Liver (tissue), 9 donors: ENCODE measurements around the gene CCDC144A. TPM values are rescaled to one million over a fixed set of nuclear protein-coding genes. Genes with fewer than 3 reads are reported as not detected.

ENCODE experiments used
- DNase-seq: peaks from one replicate; pipeline ENCODE4 v3.0.0-alpha.2; 2017; ENCODE audit warnings: low spot score
- H3K27ac ChIP-seq, 2 donors: one replicate each; pipeline ENCODE4 v1.7.0; 2013; ENCODE audit warnings: inconsistent platforms in 2 of 2, low read length in 2 of 2, control low read depth in 1 of 2, low read depth in 1 of 2, mild to moderate bottlenecking in 1 of 2
- H3K27me3 ChIP-seq, 4 donors: one replicate each; pipeline versions ENCODE4 v1.6.1 to v1.7.0; 2013; ENCODE audit warnings: low read length in 3 of 4, inconsistent platforms in 1 of 4, mild to moderate bottlenecking in 1 of 4, moderate library complexity in 1 of 4; ENCODE audit not compliant: control insufficient read depth in 4 of 4, insufficient read depth in 4 of 4
- H3K36me3 ChIP-seq, 4 donors: one replicate each; pipeline versions ENCODE4 v1.6.1 to v1.7.0; 2013; ENCODE audit warnings: low read length in 3 of 4, mild to moderate bottlenecking in 3 of 4, low read depth in 1 of 4, moderate library complexity in 1 of 4; ENCODE audit not compliant: control insufficient read depth in 4 of 4, insufficient read depth in 3 of 4
- H3K4me1 ChIP-seq, 4 donors: one replicate each; pipeline versions ENCODE4 v1.6.1 to v1.7.0; 2013; ENCODE audit warnings: low read length in 3 of 4, mild to moderate bottlenecking in 3 of 4, moderate library complexity in 1 of 4; ENCODE audit not compliant: control insufficient read depth in 4 of 4, insufficient read depth in 4 of 4
- H3K4me3 ChIP-seq, 3 donors: one replicate each; pipeline versions ENCODE4 v1.6.1 to v1.7.0; 2013; ENCODE audit warnings: low read length in 3 of 3, control low read depth in 1 of 3, low read depth in 1 of 3, mild to moderate bottlenecking in 1 of 3
- H3K9ac ChIP-seq, 2 donors: one replicate each; pipeline ENCODE4 v1.7.0; 2013; ENCODE audit warnings: low read length in 2 of 2, mild to moderate bottlenecking in 2 of 2, moderate library complexity in 2 of 2, control low read depth in 1 of 2, low read depth in 1 of 2
- H3K9me3 ChIP-seq, 4 donors: one replicate each; pipeline versions ENCODE4 v1.6.1 to v1.7.0; 2013; ENCODE audit warnings: low read length in 3 of 4; ENCODE audit not compliant: control insufficient read depth in 4 of 4
- EGR1 ChIP-seq, 2 donors: IDR thresholded peaks; 2 replicates each; pipeline ENCODE4 v1.6.1; 2016 to 2018; ENCODE audit warnings: antibody characterized with exemption in 2 of 2, low read depth in 2 of 2
- FOXA1 ChIP-seq: IDR thresholded peaks from 2 replicates; pipeline ENCODE4 v1.6.1; 2016; ENCODE audit warnings: antibody characterized with exemption
- FOXA2 ChIP-seq: IDR thresholded peaks from 2 replicates; pipeline ENCODE4 v1.6.1; 2016; ENCODE audit warnings: antibody characterized with exemption
- GABPA ChIP-seq, 2 donors: IDR thresholded peaks in 1 of 2; conservative IDR thresholded peaks in 1 of 2; 2 replicates each; pipeline ENCODE4 v1.6.1; 2016; ENCODE audit warnings: antibody characterized with exemption in 2 of 2, mild to moderate bottlenecking in 1 of 2, moderate library complexity in 1 of 2
- HNF4A ChIP-seq, 2 donors: conservative IDR thresholded peaks; 2 replicates each; pipeline ENCODE4 v1.6.1; 2016; ENCODE audit warnings: antibody characterized with exemption in 2 of 2, mild to moderate bottlenecking in 2 of 2
- HNF4G ChIP-seq: IDR thresholded peaks from 2 replicates; pipeline ENCODE4 v1.6.1; 2016; ENCODE audit warnings: antibody characterized with exemption
- JUND ChIP-seq, 2 donors: IDR thresholded peaks; 2 replicates each; pipeline ENCODE4 v1.6.1; 2016; ENCODE audit warnings: antibody characterized with exemption in 2 of 2
- NR2F2 ChIP-seq: IDR thresholded peaks from 2 replicates; pipeline ENCODE4 v1.6.1; 2016; ENCODE audit warnings: antibody characterized with exemption
- RAD21 ChIP-seq, 2 donors: IDR thresholded peaks; 2 replicates each; pipeline ENCODE4 v1.6.1; 2016; ENCODE audit warnings: antibody characterized with exemption in 2 of 2, mild to moderate bottlenecking in 2 of 2
- RXRA ChIP-seq, 2 donors: IDR thresholded peaks; 2 replicates each; pipeline ENCODE4 v1.6.1; 2017 to 2018; ENCODE audit warnings: antibody characterized with exemption in 2 of 2, mild to moderate bottlenecking in 1 of 2
- SP1 ChIP-seq: IDR thresholded peaks from 2 replicates; pipeline ENCODE4 v1.6.1; 2018; ENCODE audit warnings: antibody characterized with exemption, mild to moderate bottlenecking
- TAF1 ChIP-seq: conservative IDR thresholded peaks from 2 replicates; pipeline ENCODE4 v1.6.1; 2016; ENCODE audit warnings: antibody characterized with exemption, mild to moderate bottlenecking
- YY1 ChIP-seq: IDR thresholded peaks from 2 replicates; pipeline ENCODE4 v1.6.1; 2016; ENCODE audit warnings: antibody characterized with exemption, mild to moderate bottlenecking
- WGBS: extraction: QIAGEN DNeasy Blood & Tissue Kit; methylation state at CpG from one replicate; pipeline ENCODE4 v1.1.7; 2013; 5-methylcytosine and 5-hydroxymethylcytosine counted together
- polyA plus RNA-seq, 2 donors: library from polyadenylated mRNA; stranded (reverse) in 1 of 2; unstranded in 1 of 2; fragments of 200-250 nt in 1 of 2; fragments of >200 nt in 1 of 2; fragmentation: Nextera tagmentation in 1 of 2; extraction: Ambion mirVana in 1 of 2; gene quantifications; one replicate each; pipeline versions ENCODE4 v1.2.1 to v1.2.3, GENCODE V29; 2013 to 2015
- total RNA-seq, 2 donors: library from RNA; depleted of rRNA; stranded (reverse); fragments of >200 nt; gene quantifications; one replicate each; pipeline ENCODE4 v1.2.3, GENCODE V29; 2014
- TF ChIP-seq, protein P1 (sequence below): IDR thresholded peaks from 2 replicates; pipeline ENCODE4 v1.6.1; 2016; ENCODE audit warnings: antibody characterized with exemption
- TF ChIP-seq, protein P2 (sequence below): IDR thresholded peaks from 2 replicates; pipeline ENCODE4 v1.6.1; 2016; ENCODE audit warnings: antibody characterized with exemption, mild to moderate bottlenecking
- TF ChIP-seq, protein P3 (sequence below): IDR thresholded peaks from 2 replicates; pipeline ENCODE4 v1.6.1; 2016; ENCODE audit warnings: antibody characterized with exemption
- TF ChIP-seq, protein P4 (sequence below): IDR thresholded peaks from 2 replicates; pipeline ENCODE4 v1.6.1; 2016; ENCODE audit warnings: antibody characterized with exemption
- TF ChIP-seq, protein P5 (sequence below): fragments of 150-350 bp; IDR thresholded peaks from 2 replicates; pipeline ENCODE4 v1.5.1; 2017; ENCODE audit warnings: improper control_type of control experiment, low read depth, low read length; ENCODE audit not compliant: missing input control
- donor health status: healthy.
- donor health status: healthy.
- donor health status: healthy.
- donor health status: healthy.
- donor health status: healthy.

Gene CCDC144A
- total and polyA plus RNA-seq, 4 donors, result 0.05 to 5.2 (median 3.2) TPM

DNA sequence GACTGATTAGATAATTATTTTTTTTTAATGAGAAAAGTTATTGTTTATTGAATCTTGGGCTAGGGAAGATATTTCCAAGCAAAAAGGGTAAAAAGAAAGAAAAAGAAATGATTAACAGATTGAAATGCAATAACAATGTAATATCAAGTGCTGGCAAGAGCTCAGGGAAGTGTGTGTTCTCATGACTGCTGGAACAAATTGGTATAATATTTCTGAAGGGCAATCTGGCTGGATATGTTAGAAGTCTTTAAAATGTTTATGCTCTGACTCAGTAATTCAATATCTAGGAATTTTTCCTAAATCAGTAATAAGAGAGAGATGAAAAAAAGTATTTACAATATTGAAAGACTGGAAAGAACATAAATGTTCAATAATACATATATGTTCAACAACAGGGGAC lies 28.8 kb upstream of the CCDC144A start:
- Histone ChIP-seq H3K4me3 (no peak overlapping the region), H3K36me3 (no peaks in the 10 kb centered on the region), H3K9ac (no peak overlapping the region), H3K9me3 (no peaks in the 10 kb centered on the region), H3K27ac (no peak overlapping the region), H3K27me3 (peaks cover 0 to 3% (median 0%) of the 10 kb centered on the region in 4 donors), H3K4me1 (no peaks in the 10 kb centered on the region)
- TF ChIP-seq, protein P1, sequence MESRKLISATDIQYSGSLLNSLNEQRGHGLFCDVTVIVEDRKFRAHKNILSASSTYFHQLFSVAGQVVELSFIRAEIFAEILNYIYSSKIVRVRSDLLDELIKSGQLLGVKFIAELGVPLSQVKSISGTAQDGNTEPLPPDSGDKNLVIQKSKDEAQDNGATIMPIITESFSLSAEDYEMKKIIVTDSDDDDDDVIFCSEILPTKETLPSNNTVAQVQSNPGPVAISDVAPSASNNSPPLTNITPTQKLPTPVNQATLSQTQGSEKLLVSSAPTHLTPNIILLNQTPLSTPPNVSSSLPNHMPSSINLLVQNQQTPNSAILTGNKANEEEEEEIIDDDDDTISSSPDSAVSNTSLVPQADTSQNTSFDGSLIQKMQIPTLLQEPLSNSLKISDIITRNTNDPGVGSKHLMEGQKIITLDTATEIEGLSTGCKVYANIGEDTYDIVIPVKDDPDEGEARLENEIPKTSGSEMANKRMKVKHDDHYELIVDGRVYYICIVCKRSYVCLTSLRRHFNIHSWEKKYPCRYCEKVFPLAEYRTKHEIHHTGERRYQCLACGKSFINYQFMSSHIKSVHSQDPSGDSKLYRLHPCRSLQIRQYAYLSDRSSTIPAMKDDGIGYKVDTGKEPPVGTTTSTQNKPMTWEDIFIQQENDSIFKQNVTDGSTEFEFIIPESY, result no peak
- TF ChIP-seq, protein P2, sequence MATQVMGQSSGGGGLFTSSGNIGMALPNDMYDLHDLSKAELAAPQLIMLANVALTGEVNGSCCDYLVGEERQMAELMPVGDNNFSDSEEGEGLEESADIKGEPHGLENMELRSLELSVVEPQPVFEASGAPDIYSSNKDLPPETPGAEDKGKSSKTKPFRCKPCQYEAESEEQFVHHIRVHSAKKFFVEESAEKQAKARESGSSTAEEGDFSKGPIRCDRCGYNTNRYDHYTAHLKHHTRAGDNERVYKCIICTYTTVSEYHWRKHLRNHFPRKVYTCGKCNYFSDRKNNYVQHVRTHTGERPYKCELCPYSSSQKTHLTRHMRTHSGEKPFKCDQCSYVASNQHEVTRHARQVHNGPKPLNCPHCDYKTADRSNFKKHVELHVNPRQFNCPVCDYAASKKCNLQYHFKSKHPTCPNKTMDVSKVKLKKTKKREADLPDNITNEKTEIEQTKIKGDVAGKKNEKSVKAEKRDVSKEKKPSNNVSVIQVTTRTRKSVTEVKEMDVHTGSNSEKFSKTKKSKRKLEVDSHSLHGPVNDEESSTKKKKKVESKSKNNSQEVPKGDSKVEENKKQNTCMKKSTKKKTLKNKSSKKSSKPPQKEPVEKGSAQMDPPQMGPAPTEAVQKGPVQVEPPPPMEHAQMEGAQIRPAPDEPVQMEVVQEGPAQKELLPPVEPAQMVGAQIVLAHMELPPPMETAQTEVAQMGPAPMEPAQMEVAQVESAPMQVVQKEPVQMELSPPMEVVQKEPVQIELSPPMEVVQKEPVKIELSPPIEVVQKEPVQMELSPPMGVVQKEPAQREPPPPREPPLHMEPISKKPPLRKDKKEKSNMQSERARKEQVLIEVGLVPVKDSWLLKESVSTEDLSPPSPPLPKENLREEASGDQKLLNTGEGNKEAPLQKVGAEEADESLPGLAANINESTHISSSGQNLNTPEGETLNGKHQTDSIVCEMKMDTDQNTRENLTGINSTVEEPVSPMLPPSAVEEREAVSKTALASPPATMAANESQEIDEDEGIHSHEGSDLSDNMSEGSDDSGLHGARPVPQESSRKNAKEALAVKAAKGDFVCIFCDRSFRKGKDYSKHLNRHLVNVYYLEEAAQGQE, result no peak
- no peak for TF ChIP-seq RAD21 (IDR thresholded peaks at IDR 0.05)
- TF ChIP-seq, protein P3, sequence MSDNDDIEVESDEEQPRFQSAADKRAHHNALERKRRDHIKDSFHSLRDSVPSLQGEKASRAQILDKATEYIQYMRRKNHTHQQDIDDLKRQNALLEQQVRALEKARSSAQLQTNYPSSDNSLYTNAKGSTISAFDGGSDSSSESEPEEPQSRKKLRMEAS, result no peak
- TF ChIP-seq NR2F2, result no peak
- no peak for TF ChIP-seq FOXA1
- TF ChIP-seq HNF4G, result no peak
- TF ChIP-seq EGR1 (IDR thresholded peaks at IDR 0.05; ENCODE audit: low read depth in 2 of 2), result no peak
- TF ChIP-seq, protein P4, sequence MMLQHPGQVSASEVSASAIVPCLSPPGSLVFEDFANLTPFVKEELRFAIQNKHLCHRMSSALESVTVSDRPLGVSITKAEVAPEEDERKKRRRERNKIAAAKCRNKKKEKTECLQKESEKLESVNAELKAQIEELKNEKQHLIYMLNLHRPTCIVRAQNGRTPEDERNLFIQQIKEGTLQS, result no peak
- TF ChIP-seq HNF4A (conservative IDR thresholded peaks at IDR 0.05), result no peak
- TF ChIP-seq GABPA (IDR thresholded peaks at IDR 0.05 in 1 of 2, conservative IDR thresholded peaks at IDR 0.05 in 1 of 2), result no peak
- no peak for TF ChIP-seq RXRA (IDR thresholded peaks at IDR 0.05)
- TF ChIP-seq SP1, result no peak
- TF ChIP-seq, protein P5, sequence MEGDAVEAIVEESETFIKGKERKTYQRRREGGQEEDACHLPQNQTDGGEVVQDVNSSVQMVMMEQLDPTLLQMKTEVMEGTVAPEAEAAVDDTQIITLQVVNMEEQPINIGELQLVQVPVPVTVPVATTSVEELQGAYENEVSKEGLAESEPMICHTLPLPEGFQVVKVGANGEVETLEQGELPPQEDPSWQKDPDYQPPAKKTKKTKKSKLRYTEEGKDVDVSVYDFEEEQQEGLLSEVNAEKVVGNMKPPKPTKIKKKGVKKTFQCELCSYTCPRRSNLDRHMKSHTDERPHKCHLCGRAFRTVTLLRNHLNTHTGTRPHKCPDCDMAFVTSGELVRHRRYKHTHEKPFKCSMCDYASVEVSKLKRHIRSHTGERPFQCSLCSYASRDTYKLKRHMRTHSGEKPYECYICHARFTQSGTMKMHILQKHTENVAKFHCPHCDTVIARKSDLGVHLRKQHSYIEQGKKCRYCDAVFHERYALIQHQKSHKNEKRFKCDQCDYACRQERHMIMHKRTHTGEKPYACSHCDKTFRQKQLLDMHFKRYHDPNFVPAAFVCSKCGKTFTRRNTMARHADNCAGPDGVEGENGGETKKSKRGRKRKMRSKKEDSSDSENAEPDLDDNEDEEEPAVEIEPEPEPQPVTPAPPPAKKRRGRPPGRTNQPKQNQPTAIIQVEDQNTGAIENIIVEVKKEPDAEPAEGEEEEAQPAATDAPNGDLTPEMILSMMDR, result no peak
- no peak for TF ChIP-seq TAF1
- no peak for TF ChIP-seq JUND (IDR thresholded peaks at IDR 0.05)
- no peak for DNase-seq

DNA sequence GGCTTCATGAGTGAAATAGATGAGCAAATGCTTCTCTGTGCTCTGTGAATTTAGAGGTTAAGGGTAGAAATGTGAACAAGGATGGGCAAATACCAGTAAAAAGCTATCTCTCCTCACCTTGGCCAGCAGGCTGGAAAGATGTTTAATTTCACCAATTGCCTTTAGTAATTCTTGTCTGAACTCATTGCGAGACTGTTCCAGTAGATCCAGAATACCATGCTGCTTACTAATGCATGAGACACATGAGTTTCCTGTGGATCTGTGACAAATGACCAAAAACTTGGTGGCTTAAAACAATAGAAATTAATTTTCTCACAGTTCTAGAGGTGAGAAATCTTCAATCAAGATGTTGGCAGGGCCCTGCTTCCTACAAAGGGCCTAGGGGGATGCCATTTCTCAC lies 27.1 kb upstream of the CCDC144A start:
- H3K9me3 ChIP-seq, result no peaks in the 10 kb centered on the region
- no peaks in the 10 kb centered on the region for H3K36me3 ChIP-seq
- H3K4me3 ChIP-seq, result no peak overlapping the region
- 97% methylated on average over 1 of the region's 1 CpG for WGBS
- H3K27ac ChIP-seq, result no peak overlapping the region
- DNase-seq, result no peak
- H3K27me3 ChIP-seq, result peaks cover 0 to 3% (median 0%) of the 10 kb centered on the region in 4 donors
- H3K4me1 ChIP-seq, result peaks cover 0 to 3% (median 0%) of the 10 kb centered on the region in 4 donors
- H3K9ac ChIP-seq, result no peak overlapping the region
- no peak for TF ChIP-seq HNF4A (conservative IDR thresholded peaks at IDR 0.05)
- TF ChIP-seq, protein P1, result no peak
- TF ChIP-seq, protein P4, result no peak
- no peak for TF ChIP-seq FOXA1
- no peak for TF ChIP-seq YY1
- no peak for TF ChIP-seq FOXA2
- TF ChIP-seq EGR1 (IDR thresholded peaks at IDR 0.05; ENCODE audit: low read depth in 2 of 2), result no peak
- TF ChIP-seq SP1, result no peak
- TF ChIP-seq, protein P2, result no peak
- TF ChIP-seq RAD21 (IDR thresholded peaks at IDR 0.05), result no peak
- TF ChIP-seq, protein P3, result no peak
